ENCODE data around the gene PCMTD2.
"Not testable (repeated sequence)": the region's sequence is repeated elsewhere in the genome, so short reads cannot be mapped to it uniquely, and the experiment has no call there.

The PCMTD2 gene

GRCh38 chr20:64256282-64256935 lies 861 bp downstream of the PCMTD2 start:
- no peak for DNase-seq (ENCODE audit: low read depth)

GRCh38 chr20:64257107-64257757 lies 1.7 kb downstream of the PCMTD2 start:
- no peak for DNase-seq (ENCODE audit: low read depth)

- no peak for DNase-seq (ENCODE audit: low read depth)
Measured at GRCh38 chr20:64258071-64258823, 2.7 kb downstream of the PCMTD2 start.

DNA sequence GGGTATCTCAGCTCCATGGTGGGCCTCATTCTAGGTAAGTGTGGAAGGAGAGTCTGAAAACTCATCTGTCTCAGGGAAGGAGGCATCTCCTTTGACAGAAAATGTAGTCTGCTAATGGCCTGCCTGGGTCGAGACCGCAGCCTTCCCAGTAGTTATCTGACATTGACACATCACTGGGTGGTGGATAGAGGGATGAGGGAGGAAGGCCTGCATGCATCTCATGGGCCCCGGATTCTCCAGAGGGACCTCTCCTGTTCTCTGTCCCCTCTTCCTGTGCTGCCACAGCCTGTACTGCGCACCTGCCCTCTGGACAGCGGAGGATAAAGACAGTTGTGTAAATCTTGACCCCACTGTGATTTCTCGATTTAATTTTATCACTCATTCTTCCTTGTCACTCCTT lies 4.7 kb downstream of the PCMTD2 start:
- DNase-seq (ENCODE audit: low read depth), result no peak

DNA sequence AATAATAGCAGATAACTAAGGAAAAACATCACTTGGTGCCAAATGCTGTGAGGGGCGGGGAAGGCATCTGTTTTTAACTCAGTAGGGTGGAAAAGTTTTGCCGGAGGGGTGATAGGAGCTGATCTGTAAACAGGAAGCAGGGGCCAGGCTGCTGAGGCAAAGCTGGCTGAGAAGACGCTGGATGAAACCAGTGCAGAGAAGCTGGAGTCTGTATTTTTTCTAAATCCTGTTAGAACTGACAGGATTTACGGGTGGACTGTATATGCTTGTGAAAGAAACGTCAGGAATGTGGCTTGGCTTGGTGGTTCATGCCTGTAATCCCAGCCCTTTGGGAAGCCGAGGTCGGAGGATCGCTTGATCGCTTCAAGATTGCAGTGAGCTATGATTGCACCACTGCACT lies 5.6 kb downstream of the PCMTD2 start:
- DNase-seq (ENCODE audit: low read depth), result peak; percentile 52

DNA sequence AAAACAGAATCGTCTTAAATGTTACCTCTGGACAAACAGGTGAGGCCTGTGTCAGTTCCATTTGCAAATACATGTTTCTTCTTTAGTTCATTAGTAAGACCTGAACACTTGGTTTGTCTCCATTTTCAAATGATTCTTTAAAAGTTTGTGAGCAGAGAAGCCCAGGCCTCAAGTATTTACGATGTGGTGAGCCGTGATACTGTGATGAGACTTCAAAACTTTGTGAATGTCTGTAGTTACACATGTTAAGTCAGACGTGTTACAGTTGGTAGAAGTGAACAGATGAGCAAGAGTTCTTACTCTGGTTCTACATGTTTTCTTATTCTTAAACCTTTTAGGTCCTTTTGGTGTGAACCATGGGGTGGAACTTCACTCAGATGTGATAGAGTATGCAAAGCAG lies 8.5 kb downstream of the PCMTD2 start:
- no peak for DNase-seq (ENCODE audit: low read depth)

DNA sequence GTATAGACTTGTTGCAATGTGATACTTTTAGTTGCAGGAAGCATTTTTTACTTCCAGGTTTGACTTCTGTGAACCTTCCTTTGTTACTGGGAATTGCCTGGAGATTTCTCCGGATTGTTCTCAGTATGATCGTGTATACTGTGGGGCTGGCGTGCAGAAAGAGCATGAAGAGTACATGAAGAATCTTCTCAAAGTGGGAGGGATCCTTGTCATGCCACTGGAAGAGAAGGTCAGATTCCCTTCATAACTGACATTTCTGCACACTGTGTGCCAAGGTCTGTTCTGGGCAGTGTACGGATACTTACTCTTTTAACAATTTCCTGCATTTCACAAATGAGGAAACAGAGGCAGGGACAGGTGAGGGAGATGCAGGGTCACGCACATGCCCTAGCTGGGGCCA lies 9.7 kb downstream of the PCMTD2 start:
- no peak for DNase-seq (ENCODE audit: low read depth)

- no peak for DNase-seq (ENCODE audit: low read depth)
Measured at GRCh38 chr20:64266988-64267387, 11.4 kb downstream of the PCMTD2 start.

DNA sequence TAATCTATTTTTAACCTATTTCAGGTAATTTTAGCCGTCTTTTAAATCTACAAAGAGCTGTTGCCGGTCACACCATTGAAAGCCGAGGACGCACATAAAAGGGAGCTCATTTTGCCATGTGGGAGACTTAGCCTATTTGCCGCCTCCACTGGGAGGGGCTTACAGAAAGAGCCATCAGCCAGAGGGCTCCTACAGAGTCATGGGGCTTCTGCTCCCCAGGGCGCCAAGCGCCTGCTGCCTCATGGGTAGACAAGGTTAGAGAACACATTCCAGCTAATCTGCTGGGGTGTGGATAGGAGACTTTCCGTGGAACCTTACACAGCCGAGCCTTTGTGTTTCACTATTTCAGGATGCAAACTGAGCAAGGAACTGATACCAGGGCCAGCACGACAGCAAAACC lies 12.6 kb downstream of the PCMTD2 start:
- no peak for DNase-seq (ENCODE audit: low read depth)

GRCh38 chr20:64269604-64270411 lies 14.3 kb downstream of the PCMTD2 start:
- DNase-seq (ENCODE audit: low read depth), result no peak

DNA sequence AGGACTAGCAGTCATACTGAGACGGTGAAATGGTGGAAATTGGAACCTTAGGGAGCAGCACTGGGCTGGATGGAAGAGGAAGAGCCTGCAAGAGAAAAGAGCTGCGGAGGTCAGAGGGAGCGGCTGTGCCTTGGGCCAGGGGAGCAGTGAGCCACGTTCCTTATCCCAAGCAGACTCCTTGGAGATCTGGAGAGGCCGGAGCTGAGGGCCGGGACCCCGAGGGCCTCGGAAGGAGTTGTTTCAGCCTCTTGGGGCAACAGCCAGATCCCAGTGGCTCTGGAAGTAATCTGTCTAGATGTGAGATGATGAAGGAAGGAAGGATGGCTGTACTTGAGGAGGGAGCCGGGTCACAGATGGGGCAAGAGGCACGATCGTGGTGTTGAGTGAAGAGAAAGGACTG lies 16.1 kb downstream of the PCMTD2 start:
- DNase-seq (ENCODE audit: low read depth), result no peak

GRCh38 chr20:64273109-64273508 lies 17.6 kb downstream of the PCMTD2 start:
- no peak for DNase-seq (ENCODE audit: low read depth)

DNA sequence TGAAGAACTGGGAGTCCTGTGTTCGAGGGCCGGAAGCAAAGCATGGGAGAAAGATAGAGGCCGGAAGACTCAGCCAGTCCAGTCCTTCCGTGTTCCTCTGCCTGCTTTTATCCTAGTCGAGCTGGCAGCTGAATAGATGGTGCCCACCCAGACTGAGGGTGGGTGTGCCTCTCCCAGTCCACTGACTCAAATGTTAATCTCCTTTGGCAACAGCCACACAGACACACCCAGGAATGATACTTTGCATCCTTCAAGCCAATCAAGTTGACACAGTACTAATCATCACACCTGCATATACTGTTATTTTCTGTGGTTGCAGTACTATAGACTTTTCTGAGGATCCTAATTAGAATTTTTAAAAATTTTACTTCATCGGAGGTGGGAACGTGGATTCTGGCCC lies 21.3 kb downstream of the PCMTD2 start:
- DNase-seq (ENCODE audit: low read depth), result no peak

GRCh38 chr20:64277571-64278316 lies 22.2 kb downstream of the PCMTD2 start:
- DNase-seq (ENCODE audit: low read depth), result no peak

DNA sequence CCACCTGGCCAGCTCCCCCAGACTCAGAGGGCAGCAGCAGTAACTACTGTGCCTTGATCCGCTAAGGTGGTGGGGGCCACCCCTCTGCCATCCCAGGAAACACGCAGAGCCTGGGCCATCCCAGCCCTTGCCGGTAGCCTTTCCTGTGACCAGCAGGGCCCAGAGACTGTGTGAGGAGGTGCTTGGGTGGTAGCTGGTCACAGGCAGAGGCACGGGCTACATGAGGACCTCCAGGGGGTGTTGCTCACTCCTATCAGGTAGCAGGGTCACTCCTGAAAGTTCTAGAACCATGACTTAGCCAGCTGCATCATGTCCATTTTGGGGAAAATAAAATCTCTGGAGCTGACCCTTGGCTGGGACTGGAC lies 22.8 kb downstream of the PCMTD2 start:
- DNase-seq (ENCODE audit: low read depth), result no peak

- no peak for DNase-seq (ENCODE audit: low read depth)
Measured at GRCh38 chr20:64279826-64280459, 24.4 kb downstream of the PCMTD2 start.

- no peak for DNase-seq (ENCODE audit: low read depth)
Measured at GRCh38 chr20:64280460-64280843, 24.9 kb downstream of the PCMTD2 start.

GRCh38 chr20:64283646-64284045 lies 28.1 kb downstream of the PCMTD2 start:
- DNase-seq (ENCODE audit: low read depth), result no peak

DNA sequence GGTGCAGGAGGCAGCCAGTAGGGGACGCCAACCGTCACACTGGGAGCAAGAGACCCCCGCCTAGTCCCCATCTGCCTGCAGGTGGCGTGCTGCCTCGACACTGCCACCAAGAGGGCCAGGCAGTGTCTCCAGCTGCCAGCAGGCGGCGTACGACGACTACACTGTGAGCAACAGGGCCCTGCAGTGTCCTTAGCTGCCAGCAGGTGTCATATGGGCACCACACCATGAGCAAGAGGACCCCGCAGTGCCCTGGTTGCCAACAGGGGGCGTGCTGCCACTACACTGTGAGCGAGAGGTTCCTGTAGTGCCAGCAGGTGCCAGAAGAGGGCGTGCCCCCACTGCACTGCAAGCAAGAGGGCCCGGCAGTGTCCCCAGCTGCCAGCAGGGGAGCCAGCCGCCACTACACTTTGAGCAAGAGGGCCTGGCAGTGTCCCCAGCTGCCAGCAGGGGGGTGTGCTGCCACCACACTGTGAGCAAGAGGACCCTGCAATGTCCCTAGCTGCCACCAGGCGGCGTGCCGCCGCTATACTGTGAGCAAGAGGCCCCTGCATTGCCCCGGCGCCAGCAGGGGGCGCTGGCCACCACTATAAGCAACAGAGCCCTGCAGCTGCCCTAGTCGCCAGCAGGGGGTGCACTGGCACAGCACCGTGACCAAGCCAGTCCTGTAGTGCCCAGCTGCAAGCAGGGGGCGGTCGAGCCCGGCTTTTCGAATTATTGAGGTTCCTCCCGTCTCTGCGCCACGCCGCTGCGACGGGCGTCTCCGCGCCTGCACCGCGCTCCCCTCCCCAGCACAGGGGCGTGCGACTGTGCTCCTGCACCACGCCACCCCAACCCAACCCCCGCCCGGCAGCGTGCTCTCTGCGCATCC lies 30.3 kb downstream of the PCMTD2 start:
- DNase-seq (ENCODE audit: low read depth), result not testable (repeated sequence)
